Activated CD8-positive, alpha-beta memory T cell treated with anti-CD3 and anti-CD28 coated beads, Interleukin-2, amount 50 U/mL, for 4 hours (primary cell): ENCODE data around the gene SLC13A3.

Experiments used
- DNase-seq: peaks from one replicate; pipeline ENCODE4 v3.0.0-alpha.2; 2020

Gene SLC13A3

GRCh38 chr20:46572790-46573189, 78.5 kb downstream of the SLC13A3 start:
- no peak for DNase-seq

GRCh38 chr20:46572153-46572552, 79.1 kb downstream of the SLC13A3 start:
- no peak for DNase-seq

GRCh38 chr20:46571418-46571817, 79.8 kb downstream of the SLC13A3 start:
- DNase-seq = no peak

- DNase-seq = no peak
Observed at GRCh38 chr20:46570956-46571355, 80.3 kb downstream of the SLC13A3 start.

GRCh38 chr20:46569961-46570360, 81.3 kb downstream of the SLC13A3 start:
- no peak for DNase-seq

- DNase-seq = no peak
Observed at GRCh38 chr20:46568570-46569129, 82.6 kb downstream of the SLC13A3 start.

- no peak for DNase-seq
Observed at GRCh38 chr20:46566125-46566524, 85.1 kb downstream of the SLC13A3 start.

GRCh38 chr20:46564241-46564957, 86.9 kb downstream of the SLC13A3 start:
- DNase-seq = no peak

- DNase-seq = no peak
Observed at GRCh38 chr20:46563860-46564221, 87.4 kb downstream of the SLC13A3 start.

GRCh38 chr20:46563170-46563859, 87.9 kb downstream of the SLC13A3 start:
- DNase-seq = no peak

GRCh38 chr20:46562373-46563169, 88.7 kb downstream of the SLC13A3 start:
- peak; percentile 67 for DNase-seq

GRCh38 chr20:46562009-46562372, 89.3 kb downstream of the SLC13A3 start:
- no peak for DNase-seq

- DNase-seq = no peak
Observed at GRCh38 chr20:46559685-46560440, 91.4 kb downstream of the SLC13A3 start.

- no peak for DNase-seq
Observed at GRCh38 chr20:46559001-46559400, 92.3 kb downstream of the SLC13A3 start.

GRCh38 chr20:46558511-46558959, 92.7 kb downstream of the SLC13A3 start:
- DNase-seq = no peak

GRCh38 chr20:46557231-46557956, 93.9 kb downstream of the SLC13A3 start:
- no peak for DNase-seq

GRCh38 chr20:46555370-46555956, 95.8 kb downstream of the SLC13A3 start:
- DNase-seq = no peak

- no peak for DNase-seq
Observed at GRCh38 chr20:46554828-46555227, 96.4 kb downstream of the SLC13A3 start.

- DNase-seq = no peak
Observed at GRCh38 chr20:46553926-46554325, 97.3 kb downstream of the SLC13A3 start.

GRCh38 chr20:46552460-46553420, 98.5 kb downstream of the SLC13A3 start:
- DNase-seq = peak; percentile 32
